GM12874 (cell line): ENCODE measurements around the gene FMO2.

Source experiments
- CTCF ChIP-seq: IDR thresholded peaks from 2 replicates; pipeline ENCODE4 v1.5.1; 2011; ENCODE audit warnings: low read depth, mild to moderate bottlenecking, control low read depth, low read length, moderate library complexity; ENCODE audit not compliant: insufficient read depth

The FMO2 gene

DNA sequence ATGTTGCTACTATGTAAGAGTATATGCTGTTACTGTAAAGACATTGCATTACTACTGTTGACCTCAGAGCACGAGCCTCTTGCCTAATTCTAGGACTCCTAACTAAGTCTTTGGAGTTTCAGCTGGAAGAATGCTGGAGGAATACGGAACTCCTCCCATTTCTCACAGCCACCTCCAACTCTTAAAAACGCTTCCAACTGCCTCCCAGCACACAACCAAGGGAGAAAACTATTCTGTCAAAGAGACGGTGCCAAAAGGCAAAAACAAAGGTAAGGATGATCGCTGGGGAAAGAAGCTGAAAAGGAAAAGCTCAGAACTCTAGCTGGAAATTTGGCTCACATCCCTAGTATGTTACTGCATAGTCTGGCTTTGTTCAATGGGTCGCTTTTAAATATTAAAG, at the start of gene FMO2:
Gene FMO2 (plus strand): TSS at position 210 of the 400 bp plus-strand sequence. CDS start 414 bp downstream, outside the sequence.
- no peak for TF ChIP-seq CTCF

GRCh38 chr1:171137580-171137979, 47.5 kb upstream of the FMO2 start:
- no peak for TF ChIP-seq CTCF

DNA sequence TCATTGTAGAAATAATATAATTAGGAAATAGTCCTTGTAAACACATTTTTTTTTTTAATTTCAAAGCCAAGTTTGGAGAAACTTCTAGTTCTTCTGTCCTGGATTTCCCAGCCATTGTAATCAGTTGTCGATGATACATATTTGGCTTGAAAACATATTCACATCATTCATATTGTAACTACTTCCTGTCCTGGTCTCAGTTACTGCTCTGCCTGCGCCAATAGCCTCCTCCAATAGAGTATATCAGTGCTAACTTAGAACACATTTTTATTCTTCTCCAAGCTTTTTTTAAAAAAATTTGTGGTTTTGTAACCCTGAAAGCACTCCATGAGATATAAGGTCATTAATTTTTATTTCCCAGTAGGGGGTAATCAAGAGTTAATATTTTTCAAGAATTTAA, 46.1 kb upstream of the FMO2 start:
- no peak for TF ChIP-seq CTCF

DNA sequence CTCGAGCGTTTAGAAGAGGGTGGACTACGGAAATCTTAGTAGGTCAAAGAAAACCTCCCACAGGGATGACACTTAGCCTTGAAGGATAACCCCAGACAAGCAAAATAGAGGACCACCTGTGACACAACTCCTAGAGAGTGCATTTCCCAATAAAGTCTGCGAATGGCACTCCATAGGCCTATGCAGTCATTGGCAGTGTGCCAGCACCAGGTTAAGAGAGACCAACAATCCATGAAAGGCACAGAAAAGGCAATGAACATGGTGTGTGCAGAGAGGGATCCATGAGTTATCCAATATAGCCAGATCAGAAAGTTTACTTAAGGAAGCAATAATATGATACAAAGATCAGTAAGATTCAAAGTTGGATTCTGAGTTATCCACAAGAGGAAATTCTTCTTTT, 45.2 kb upstream of the FMO2 start:
- TF ChIP-seq CTCF = no peak

- TF ChIP-seq CTCF = no peak
Measured at GRCh38 chr1:171140401-171140800, 44.7 kb upstream of the FMO2 start.

- no peak for TF ChIP-seq CTCF
Measured at GRCh38 chr1:171140956-171141687, 44.0 kb upstream of the FMO2 start.

DNA sequence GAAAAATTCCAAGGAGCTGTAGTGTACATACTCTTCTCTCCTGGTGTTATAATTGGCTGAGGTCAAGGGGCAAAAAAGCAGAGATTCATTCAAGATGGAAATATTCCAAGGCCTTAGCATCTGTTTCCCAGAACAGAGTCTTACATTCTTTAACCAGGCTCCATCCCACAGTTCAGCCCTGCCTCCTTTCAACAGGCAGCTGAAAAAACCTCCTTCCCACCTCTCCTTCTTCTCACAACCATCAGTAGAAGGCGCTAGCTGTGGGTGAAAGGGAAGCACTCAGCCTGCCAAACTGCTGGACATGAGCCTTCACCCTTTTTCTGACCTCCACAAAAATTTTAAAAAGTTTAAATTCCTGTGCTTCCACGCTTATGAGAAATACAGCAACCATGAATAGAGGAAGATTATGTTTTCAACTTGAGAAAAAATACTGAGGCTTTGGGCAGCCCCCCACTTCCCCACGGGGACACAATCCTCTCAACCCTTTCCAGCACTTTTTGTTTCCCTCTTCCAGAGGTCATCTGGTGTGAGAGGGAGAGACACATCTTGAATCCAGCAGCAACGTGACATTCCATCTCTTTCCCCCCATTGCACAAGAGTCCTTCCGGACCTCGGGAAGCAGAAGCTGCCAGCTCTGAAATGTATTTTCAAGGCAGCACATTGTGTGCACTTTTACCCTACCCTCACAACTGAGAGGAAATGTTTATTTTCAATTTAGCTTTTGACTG, 43.2 kb upstream of the FMO2 start:
- no peak for TF ChIP-seq CTCF
